H1 (cell line): Measurements from ENCODE around the gene ZXDC.

ENCODE experiments used
- CHD1 ChIP-seq: IDR thresholded peaks from 2 replicates; pipeline ENCODE4 v1.6.1; 2012; ENCODE audit warnings: low read depth, low read length, improper control_type of control experiment
- CHD2 ChIP-seq: IDR thresholded peaks from 2 replicates; pipeline ENCODE4 v1.6.1; 2012; ENCODE audit warnings: low read length, improper control_type of control experiment
- CREB1 ChIP-seq: IDR thresholded peaks from 2 replicates; pipeline ENCODE4 v1.6.1; 2012; ENCODE audit warnings: inconsistent platforms
- GTF2F1 ChIP-seq: IDR thresholded peaks from 2 replicates; pipeline ENCODE4 v1.6.1; 2012; ENCODE audit warnings: low read depth, low read length, improper control_type of control experiment, borderline replicate concordance
- JUND ChIP-seq: IDR thresholded peaks from 2 replicates; pipeline ENCODE4 v1.6.1; 2011; ENCODE audit warnings: mild to moderate bottlenecking, improper control_type of control experiment, low read length
- KDM5A ChIP-seq: fragments of 200-600 bp; IDR thresholded peaks from 2 replicates; pipeline ENCODE4 v1.7.1; 2012; ENCODE audit warnings: mild to moderate bottlenecking, low read length, inconsistent platforms, mixed read lengths
- MAFK ChIP-seq: IDR thresholded peaks from 2 replicates; pipeline ENCODE4 v1.6.1; 2012; ENCODE audit warnings: low read depth, mild to moderate bottlenecking, improper control_type of control experiment, low read length
- POLR2A ChIP-seq, 2 experiments: IDR thresholded peaks; 1 replicate in 1 of 2; 2 replicates in 1 of 2; pipeline ENCODE4 v1.6.1; 2011; ENCODE audit warnings: low read depth in 2 of 2, low read length in 2 of 2, mild to moderate bottlenecking in 2 of 2; ENCODE audit errors: control extremely low read depth in 1 of 2
- POLR2AphosphoS5 ChIP-seq: IDR thresholded peaks from 2 replicates; pipeline ENCODE4 v1.6.1; 2011; ENCODE audit warnings: low read depth, low read length
- TAF1 ChIP-seq: IDR thresholded peaks from 2 replicates; pipeline ENCODE4 v1.6.1; 2011; ENCODE audit warnings: mild to moderate bottlenecking, low read depth, low read length
- ZNF274 ChIP-seq: IDR thresholded peaks from 2 replicates; pipeline ENCODE4 v1.7.0; 2012; ENCODE audit warnings: low read length, borderline replicate concordance; ENCODE audit errors: extremely low read depth
- TF ChIP-seq, protein P1 (sequence below), 3 experiments: IDR thresholded peaks; 1 replicate in 2 of 3; 2 replicates in 1 of 3; pipeline versions ENCODE4 v1.5.1 to v1.6.1; 2011; ENCODE audit warnings: low read length in 3 of 3, mild to moderate bottlenecking in 3 of 3, inconsistent platforms in 2 of 3, low read depth in 1 of 3, moderate library complexity in 1 of 3; ENCODE audit not compliant: insufficient read depth in 1 of 3; ENCODE audit errors: control extremely low read depth in 1 of 3
- TF ChIP-seq, protein P2 (sequence below): fragments of 300-600 bp; sonication (generic); IDR thresholded peaks from 2 replicates; pipeline ENCODE4 v1.7.1; 2012; ENCODE audit warnings: low read length, moderate library complexity, mild to moderate bottlenecking, inconsistent platforms; ENCODE audit not compliant: insufficient replicate concordance
- TF ChIP-seq, protein P3 (sequence below): IDR thresholded peaks from 2 replicates; pipeline ENCODE4 v1.6.1; 2011; ENCODE audit warnings: low read length, improper control_type of control experiment

DNA sequence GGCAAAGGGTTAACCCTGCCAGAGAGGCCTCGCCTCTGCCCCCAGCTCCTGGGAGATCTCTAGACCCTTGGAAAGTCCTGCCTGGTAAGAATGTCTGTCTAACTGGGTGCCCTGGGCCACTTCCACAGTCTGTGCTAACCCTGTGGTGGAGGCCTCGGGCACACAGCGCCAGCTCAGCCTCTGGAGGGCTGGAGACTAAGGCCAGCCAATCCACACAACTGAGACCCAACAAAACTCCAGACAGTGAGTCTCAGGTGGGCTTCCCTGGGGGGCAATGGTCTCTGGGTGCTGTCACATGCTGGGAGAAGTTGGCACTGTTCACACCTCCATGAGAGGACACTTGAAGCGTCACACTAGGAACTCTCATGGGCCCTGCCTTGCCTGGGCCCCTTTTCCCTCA, 19.5 kb downstream of the ZXDC start:
- TF ChIP-seq, protein P1, sequence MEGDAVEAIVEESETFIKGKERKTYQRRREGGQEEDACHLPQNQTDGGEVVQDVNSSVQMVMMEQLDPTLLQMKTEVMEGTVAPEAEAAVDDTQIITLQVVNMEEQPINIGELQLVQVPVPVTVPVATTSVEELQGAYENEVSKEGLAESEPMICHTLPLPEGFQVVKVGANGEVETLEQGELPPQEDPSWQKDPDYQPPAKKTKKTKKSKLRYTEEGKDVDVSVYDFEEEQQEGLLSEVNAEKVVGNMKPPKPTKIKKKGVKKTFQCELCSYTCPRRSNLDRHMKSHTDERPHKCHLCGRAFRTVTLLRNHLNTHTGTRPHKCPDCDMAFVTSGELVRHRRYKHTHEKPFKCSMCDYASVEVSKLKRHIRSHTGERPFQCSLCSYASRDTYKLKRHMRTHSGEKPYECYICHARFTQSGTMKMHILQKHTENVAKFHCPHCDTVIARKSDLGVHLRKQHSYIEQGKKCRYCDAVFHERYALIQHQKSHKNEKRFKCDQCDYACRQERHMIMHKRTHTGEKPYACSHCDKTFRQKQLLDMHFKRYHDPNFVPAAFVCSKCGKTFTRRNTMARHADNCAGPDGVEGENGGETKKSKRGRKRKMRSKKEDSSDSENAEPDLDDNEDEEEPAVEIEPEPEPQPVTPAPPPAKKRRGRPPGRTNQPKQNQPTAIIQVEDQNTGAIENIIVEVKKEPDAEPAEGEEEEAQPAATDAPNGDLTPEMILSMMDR (IDR thresholded peaks at IDR 0.05; ENCODE audit: control extremely low read depth in 1 of 3, insufficient read depth in 1 of 3, low read depth in 1 of 3, low read length in 3 of 3), result no peak
- TF ChIP-seq TAF1 (no peak), POLR2AphosphoS5 (no peak), ZNF274 (no peak), CHD2 (no peak), CREB1 (no peak), KDM5A (no peak), POLR2A (IDR thresholded peaks at IDR 0.05; ENCODE audit: control extremely low read depth in 1 of 2, low read depth in 2 of 2, low read length in 2 of 2) (no peak), JUND (no peak), MAFK (no peak), GTF2F1 (no peak), CHD1 (no peak)
- TF ChIP-seq, protein P2, sequence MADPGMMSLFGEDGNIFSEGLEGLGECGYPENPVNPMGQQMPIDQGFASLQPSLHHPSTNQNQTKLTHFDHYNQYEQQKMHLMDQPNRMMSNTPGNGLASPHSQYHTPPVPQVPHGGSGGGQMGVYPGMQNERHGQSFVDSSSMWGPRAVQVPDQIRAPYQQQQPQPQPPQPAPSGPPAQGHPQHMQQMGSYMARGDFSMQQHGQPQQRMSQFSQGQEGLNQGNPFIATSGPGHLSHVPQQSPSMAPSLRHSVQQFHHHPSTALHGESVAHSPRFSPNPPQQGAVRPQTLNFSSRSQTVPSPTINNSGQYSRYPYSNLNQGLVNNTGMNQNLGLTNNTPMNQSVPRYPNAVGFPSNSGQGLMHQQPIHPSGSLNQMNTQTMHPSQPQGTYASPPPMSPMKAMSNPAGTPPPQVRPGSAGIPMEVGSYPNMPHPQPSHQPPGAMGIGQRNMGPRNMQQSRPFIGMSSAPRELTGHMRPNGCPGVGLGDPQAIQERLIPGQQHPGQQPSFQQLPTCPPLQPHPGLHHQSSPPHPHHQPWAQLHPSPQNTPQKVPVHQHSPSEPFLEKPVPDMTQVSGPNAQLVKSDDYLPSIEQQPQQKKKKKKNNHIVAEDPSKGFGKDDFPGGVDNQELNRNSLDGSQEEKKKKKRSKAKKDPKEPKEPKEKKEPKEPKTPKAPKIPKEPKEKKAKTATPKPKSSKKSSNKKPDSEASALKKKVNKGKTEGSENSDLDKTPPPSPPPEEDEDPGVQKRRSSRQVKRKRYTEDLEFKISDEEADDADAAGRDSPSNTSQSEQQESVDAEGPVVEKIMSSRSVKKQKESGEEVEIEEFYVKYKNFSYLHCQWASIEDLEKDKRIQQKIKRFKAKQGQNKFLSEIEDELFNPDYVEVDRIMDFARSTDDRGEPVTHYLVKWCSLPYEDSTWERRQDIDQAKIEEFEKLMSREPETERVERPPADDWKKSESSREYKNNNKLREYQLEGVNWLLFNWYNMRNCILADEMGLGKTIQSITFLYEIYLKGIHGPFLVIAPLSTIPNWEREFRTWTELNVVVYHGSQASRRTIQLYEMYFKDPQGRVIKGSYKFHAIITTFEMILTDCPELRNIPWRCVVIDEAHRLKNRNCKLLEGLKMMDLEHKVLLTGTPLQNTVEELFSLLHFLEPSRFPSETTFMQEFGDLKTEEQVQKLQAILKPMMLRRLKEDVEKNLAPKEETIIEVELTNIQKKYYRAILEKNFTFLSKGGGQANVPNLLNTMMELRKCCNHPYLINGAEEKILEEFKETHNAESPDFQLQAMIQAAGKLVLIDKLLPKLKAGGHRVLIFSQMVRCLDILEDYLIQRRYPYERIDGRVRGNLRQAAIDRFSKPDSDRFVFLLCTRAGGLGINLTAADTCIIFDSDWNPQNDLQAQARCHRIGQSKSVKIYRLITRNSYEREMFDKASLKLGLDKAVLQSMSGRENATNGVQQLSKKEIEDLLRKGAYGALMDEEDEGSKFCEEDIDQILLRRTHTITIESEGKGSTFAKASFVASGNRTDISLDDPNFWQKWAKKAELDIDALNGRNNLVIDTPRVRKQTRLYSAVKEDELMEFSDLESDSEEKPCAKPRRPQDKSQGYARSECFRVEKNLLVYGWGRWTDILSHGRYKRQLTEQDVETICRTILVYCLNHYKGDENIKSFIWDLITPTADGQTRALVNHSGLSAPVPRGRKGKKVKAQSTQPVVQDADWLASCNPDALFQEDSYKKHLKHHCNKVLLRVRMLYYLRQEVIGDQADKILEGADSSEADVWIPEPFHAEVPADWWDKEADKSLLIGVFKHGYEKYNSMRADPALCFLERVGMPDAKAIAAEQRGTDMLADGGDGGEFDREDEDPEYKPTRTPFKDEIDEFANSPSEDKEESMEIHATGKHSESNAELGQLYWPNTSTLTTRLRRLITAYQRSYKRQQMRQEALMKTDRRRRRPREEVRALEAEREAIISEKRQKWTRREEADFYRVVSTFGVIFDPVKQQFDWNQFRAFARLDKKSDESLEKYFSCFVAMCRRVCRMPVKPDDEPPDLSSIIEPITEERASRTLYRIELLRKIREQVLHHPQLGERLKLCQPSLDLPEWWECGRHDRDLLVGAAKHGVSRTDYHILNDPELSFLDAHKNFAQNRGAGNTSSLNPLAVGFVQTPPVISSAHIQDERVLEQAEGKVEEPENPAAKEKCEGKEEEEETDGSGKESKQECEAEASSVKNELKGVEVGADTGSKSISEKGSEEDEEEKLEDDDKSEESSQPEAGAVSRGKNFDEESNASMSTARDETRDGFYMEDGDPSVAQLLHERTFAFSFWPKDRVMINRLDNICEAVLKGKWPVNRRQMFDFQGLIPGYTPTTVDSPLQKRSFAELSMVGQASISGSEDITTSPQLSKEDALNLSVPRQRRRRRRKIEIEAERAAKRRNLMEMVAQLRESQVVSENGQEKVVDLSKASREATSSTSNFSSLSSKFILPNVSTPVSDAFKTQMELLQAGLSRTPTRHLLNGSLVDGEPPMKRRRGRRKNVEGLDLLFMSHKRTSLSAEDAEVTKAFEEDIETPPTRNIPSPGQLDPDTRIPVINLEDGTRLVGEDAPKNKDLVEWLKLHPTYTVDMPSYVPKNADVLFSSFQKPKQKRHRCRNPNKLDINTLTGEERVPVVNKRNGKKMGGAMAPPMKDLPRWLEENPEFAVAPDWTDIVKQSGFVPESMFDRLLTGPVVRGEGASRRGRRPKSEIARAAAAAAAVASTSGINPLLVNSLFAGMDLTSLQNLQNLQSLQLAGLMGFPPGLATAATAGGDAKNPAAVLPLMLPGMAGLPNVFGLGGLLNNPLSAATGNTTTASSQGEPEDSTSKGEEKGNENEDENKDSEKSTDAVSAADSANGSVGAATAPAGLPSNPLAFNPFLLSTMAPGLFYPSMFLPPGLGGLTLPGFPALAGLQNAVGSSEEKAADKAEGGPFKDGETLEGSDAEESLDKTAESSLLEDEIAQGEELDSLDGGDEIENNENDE, result no peak
- TF ChIP-seq, protein P3, sequence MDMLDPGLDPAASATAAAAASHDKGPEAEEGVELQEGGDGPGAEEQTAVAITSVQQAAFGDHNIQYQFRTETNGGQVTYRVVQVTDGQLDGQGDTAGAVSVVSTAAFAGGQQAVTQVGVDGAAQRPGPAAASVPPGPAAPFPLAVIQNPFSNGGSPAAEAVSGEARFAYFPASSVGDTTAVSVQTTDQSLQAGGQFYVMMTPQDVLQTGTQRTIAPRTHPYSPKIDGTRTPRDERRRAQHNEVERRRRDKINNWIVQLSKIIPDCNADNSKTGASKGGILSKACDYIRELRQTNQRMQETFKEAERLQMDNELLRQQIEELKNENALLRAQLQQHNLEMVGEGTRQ, result no peak
